HG03045 (cell line): ENCODE results near the gene GSTM2.

Experiments
- ATAC-seq: cut with Tn5 transposase; IDR thresholded peaks from one replicate; pipeline ENCODE4 v1.9.1; 2021; ENCODE audit warnings: mild to moderate bottlenecking, moderate library complexity; ENCODE audit not compliant: unreplicated experiment

The GSTM2 gene

DNA sequence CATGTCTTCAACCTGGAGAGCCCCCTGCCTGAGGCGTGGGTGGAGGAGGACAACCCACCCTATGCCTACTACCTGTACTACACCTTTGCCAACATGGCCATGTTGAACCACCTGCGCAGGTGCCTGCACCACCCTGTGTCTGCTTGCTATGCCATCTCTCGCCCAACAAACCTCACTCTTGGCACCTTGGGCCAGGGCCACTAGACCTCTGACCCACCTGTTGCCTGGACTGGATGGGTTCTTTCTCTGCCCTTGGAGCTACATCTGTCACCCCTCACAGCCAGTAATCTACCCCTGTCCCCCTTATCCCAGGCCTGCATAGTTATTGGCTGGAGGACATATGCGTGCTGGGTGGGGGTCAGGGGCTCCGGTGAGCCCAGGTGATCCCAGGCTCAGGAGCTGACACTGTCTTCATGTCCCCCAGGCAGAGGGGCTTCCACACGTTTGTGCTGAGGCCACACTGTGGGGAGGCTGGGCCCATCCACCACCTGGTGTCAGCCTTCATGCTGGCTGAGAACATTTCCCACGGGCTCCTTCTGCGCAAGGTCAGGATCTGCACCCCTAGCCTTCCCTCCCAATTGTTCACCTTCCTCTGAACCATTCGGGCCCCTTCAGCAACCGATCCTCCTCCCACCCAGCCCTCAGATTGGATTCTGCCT lies 38.4 kb upstream of the GSTM2 start:
- no peak for ATAC-seq

- ATAC-seq: no peak
Observed at GRCh38 chr1:109630081-109630897, 37.6 kb upstream of the GSTM2 start.

DNA sequence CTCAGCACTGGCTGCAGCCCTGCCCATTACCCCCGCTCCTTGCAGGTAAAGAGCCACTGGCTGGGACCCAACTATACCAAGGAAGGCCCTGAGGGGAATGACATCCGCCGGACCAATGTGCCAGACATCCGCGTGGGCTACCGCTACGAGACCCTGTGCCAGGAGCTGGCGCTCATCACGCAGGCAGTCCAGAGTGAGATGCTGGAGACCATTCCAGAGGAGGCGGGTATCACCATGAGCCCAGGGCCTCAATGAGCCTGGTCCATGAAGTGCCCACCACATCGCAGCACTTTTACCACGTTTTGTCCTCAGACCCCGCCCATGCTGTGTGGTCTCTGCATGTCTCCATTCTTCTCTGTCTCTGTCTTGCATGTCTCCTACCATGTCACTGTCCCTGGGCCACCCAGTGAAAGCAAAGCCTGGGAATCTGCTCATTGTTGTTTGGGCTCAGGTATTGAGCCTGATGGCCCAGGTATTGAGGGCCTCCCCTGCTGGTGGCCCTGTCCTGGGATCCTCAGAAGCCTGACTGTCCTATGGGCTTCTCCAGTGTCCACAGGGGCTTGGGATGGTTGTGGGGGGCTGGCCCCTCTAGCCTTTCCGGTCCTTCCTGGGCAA lies 36.9 kb upstream of the GSTM2 start:
- no peak for ATAC-seq

DNA sequence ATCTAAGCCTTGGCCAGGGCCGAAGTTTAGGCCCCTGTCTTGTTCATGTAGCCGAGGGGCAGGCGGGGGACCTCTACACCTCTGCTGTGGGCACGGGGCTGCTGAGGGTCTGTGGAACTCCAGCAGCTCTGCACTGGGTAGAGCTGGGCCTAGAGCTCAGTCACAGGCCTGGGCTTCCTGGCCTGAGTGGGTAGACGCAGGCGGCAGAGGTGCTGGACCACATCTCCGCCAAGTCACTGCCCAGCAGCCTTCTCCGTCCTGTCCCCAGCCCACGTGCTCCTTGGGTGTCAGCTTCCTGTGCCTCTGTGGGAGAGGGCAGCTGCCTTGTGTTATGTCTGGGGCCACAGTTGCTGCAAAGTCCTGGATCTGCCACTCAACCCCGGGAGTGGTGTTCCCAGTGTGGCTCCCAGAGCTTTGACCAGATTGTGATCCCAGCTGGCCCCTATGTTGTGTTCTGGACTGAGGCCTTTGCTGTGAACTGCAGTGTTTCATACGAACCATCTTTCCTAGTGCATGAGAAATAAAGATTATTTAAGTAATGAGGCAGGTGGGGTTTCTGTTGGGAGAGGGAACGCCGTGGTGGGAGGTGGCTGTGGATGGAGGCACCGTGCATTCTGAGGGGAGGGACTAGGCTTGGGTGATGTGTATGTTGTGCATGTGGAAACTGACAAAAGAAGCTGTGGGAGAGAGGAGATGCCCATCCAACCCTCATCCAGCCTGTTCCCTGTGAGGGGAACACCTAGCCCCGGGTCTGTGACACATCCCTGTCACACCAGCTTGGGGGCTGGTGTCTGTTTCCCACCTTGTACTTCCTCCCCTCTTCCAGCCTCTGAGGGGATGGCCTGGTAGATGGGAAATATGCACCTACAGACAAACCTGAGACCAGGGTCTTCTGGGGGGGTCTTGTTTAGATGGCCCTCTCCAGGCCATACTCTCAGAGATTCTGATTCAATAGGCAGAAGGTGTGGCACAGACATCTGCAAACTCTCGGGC lies 36.0 kb upstream of the GSTM2 start:
- no peak for ATAC-seq

GRCh38 chr1:109632671-109633346 lies 35.0 kb upstream of the GSTM2 start:
- ATAC-seq: no peak

GRCh38 chr1:109634292-109634691 lies 33.6 kb upstream of the GSTM2 start:
- no peak for ATAC-seq

- ATAC-seq: no peak
Observed at GRCh38 chr1:109634771-109635750, 32.8 kb upstream of the GSTM2 start.

GRCh38 chr1:109635862-109636200 lies 32.0 kb upstream of the GSTM2 start:
- no peak for ATAC-seq

- ATAC-seq: no peak
Observed at GRCh38 chr1:109636201-109636952, 31.5 kb upstream of the GSTM2 start.

DNA sequence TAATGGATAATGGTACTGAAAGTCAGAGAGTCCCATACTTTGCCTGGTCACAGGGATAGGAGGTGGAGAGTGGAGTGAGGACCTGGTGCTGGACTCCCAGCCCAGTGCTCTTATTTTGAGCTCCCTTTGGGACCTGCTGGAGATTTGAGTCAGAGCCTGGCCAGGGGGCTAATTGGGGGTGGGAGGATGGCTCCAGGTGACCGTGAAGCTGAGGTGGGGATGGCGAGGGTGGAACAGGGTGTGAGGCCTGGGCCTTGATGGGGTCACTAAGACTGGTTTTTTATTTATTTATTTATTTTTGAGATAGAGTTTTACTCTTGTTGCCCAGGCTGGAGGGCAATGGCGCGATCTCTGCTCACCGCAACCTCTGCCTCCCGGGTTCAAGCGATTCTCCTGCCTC lies 30.4 kb upstream of the GSTM2 start:
- no peak for ATAC-seq

- no peak for ATAC-seq
Observed at GRCh38 chr1:109639063-109639840, 28.6 kb upstream of the GSTM2 start.

DNA sequence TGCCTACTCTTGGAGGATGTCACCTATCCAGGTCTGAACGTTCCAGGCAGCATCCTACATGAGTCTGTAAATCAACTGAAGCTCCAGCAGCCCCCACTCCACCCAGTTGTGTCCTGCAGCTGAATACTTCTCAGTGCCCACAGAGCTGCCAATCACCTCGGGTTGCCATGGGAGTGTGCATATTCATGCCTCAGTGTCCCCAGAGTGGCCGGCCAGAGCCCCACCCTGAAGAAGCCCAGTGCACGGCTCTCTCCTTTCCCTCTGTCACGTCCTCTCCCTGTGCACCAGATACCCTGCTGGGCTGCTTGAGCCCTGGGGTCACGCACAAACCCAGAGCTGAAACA lies 28.0 kb upstream of the GSTM2 start:
- ATAC-seq: no peak

GRCh38 chr1:109640285-109640865 lies 27.5 kb upstream of the GSTM2 start:
- peak; percentile 64 for ATAC-seq

DNA sequence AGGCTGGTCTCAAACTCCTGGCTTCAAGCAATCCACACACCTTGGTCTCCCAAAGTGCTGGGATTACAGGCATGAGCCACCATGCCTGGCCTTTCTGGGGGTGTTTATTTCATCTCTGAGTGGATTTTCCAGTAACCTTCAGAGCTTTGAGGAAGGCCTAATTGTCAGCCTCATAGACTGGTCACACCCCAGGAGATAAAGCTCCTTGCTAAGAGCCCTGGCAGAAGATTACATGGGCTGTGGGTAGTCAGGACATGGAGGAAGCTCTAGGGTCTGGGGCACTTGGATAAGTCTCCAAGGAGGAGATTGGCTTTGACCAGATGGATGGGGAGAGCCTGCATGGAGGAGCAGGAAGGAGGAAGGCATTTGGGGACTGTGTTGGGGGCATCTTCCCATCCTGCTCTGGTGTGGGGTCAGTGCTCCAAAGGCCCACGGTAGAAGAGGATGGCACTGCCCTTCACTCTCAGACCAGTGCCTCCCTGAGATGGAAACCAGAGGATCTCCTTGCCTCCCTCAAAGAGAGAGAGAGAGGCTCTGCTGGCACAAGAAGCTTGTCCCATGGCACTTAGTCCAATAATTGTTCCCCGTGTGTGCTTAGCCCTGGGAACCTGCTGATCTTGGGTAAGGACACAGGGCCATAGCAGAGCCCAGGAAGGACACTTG lies 26.6 kb upstream of the GSTM2 start:
- ATAC-seq: no peak

GRCh38 chr1:109641861-109642260 lies 26.0 kb upstream of the GSTM2 start:
- no peak for ATAC-seq

GRCh38 chr1:109642626-109643025 lies 25.2 kb upstream of the GSTM2 start:
- no peak for ATAC-seq
